Cardiac muscle cell (in vitro differentiated cells and primary cell): Measurements from ENCODE around the gene OCIAD1. TPM values are rescaled to one million over a fixed set of nuclear protein-coding genes. Genes with fewer than 3 reads are reported as not detected.
"Not testable (repeated sequence)": the region's sequence is repeated elsewhere in the genome, so short reads cannot be mapped to it uniquely, and the experiment has no call there.

ENCODE experiments used
- DNase-seq, 2 donors: peaks; one replicate each; pipeline versions ENCODE4 v3.0.0 to v3.0.0-alpha.2; 2010 to 2017; ENCODE audit warnings: low read depth in 1 of 2, low spot score in 1 of 2
- H3K27ac ChIP-seq: fragments of 200-600 bp; sonication (generic); 2 replicates; pipeline ENCODE4 v1.5.1; 2016
- H3K27me3 ChIP-seq: fragments of 200-600 bp; sonication (generic); 2 replicates; pipeline ENCODE4 v1.6.0; 2016; ENCODE audit warnings: control low read depth
- H3K36me3 ChIP-seq: fragments of 200-600 bp; sonication (generic); 2 replicates; pipeline ENCODE4 v1.5.1; 2016; ENCODE audit warnings: control low read depth
- H3K4me1 ChIP-seq: fragments of 200-600 bp; sonication (generic); 2 replicates; pipeline ENCODE4 v1.8.1; 2017; ENCODE audit warnings: low read depth, mild to moderate bottlenecking, mixed run types
- H3K4me3 ChIP-seq: fragments of 200-600 bp; sonication (generic); 2 replicates; pipeline ENCODE4 v1.5.1; 2016; ENCODE audit warnings: mild to moderate bottlenecking
- H3K9me3 ChIP-seq: fragments of 200-600 bp; sonication (generic); 2 replicates; pipeline ENCODE4 v1.5.1; 2017; ENCODE audit warnings: low read depth, mild to moderate bottlenecking, control low read depth
- polyA plus RNA-seq: library from polyadenylated mRNA; unstranded; fragments of >200 nt; fragmentation: Nextera tagmentation; extraction: Ambion mirVana; gene quantifications from 2 replicates; pipeline ENCODE4 v1.2.1, GENCODE V29; 2016
- total RNA-seq: library from RNA; depleted of rRNA; stranded (reverse); fragments of >200 nt; gene quantifications from 2 replicates; pipeline ENCODE4 v1.2.3, GENCODE V29; 2016
- TF ChIP-seq, protein P1 (sequence below): IDR thresholded peaks from 2 replicates; pipeline ENCODE4 v1.5.1; 2012; ENCODE audit warnings: low read depth, mild to moderate bottlenecking, low read length

The OCIAD1 gene
- total and polyA plus RNA-seq, 2 experiments from 2014 or later = 118 to 193 TPM

DNA sequence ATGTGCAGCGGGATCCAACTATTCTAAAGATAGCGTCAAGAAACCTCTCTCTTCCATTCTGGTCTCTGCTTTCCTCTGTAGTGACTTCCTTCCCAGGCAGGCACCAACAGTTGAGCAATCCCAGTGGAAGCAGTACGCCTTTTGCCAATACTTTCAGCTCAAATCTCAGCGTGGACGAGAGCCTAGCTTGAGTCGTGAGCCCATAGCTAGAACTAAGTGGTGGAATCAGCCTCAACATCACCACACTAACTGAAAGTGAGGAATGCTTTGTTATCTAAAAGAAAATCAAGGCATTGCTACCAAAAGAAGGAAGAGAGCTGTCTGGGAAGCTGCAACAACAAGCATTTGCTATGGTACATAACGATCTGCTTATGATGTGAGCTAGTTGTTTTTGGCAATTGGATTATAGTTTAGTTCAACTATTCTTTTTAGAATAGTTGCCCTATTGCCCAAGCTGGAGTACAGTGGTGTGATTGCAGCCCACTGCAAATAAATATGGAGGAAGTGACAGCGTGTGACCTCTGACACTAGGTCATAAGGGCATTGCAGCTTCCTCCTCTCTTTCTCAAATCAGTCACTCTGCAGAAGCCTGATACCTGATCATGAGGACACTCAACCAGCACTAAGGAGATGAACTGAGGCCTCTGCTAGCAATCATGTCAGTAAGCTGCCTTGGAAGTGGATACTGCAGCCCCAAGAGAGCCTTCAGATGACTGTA is 26.1 kb upstream of the OCIAD1 start:
- Histone ChIP-seq H3K9me3 (no peaks in the 10 kb centered on the region), H3K36me3 (no peaks in the 10 kb centered on the region), H3K27ac (no peak overlapping the region), H3K4me3 (no peak overlapping the region), H3K27me3 (no peaks in the 10 kb centered on the region), H3K4me1 (no peaks in the 10 kb centered on the region)
- TF ChIP-seq, protein P1, sequence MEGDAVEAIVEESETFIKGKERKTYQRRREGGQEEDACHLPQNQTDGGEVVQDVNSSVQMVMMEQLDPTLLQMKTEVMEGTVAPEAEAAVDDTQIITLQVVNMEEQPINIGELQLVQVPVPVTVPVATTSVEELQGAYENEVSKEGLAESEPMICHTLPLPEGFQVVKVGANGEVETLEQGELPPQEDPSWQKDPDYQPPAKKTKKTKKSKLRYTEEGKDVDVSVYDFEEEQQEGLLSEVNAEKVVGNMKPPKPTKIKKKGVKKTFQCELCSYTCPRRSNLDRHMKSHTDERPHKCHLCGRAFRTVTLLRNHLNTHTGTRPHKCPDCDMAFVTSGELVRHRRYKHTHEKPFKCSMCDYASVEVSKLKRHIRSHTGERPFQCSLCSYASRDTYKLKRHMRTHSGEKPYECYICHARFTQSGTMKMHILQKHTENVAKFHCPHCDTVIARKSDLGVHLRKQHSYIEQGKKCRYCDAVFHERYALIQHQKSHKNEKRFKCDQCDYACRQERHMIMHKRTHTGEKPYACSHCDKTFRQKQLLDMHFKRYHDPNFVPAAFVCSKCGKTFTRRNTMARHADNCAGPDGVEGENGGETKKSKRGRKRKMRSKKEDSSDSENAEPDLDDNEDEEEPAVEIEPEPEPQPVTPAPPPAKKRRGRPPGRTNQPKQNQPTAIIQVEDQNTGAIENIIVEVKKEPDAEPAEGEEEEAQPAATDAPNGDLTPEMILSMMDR = no peak
- peak in 1 of 2 donors; percentile 12 for DNase-seq

DNA sequence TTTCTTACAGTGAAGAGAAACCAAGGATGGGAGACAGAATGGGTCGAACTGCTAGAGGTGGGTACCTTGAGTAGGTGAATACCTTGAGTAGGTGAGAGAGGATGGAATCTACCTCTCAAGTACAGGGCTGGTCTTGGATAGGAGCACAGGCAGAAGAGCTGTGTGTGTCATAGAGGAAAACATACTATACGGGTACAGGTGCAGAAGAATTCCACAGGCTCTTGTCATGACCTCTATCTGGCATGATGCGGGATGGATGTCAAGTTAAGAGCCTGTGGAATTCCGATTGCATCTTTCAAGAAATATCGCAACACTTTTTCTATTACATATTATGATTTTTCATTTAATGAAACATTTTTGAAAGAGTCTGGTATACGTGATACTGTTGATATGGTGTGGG is 18.0 kb upstream of the OCIAD1 start:
- TF ChIP-seq, protein P1 = no peak
- H3K27me3 ChIP-seq = no peaks in the 10 kb centered on the region
- H3K36me3 ChIP-seq = no peaks in the 10 kb centered on the region
- H3K4me3 ChIP-seq = no peak overlapping the region
- no peak overlapping the region for H3K27ac ChIP-seq
- no peaks in the 10 kb centered on the region for H3K9me3 ChIP-seq
- H3K4me1 ChIP-seq = peaks cover 5% of the 10 kb centered on the region
- no peak for DNase-seq

DNA sequence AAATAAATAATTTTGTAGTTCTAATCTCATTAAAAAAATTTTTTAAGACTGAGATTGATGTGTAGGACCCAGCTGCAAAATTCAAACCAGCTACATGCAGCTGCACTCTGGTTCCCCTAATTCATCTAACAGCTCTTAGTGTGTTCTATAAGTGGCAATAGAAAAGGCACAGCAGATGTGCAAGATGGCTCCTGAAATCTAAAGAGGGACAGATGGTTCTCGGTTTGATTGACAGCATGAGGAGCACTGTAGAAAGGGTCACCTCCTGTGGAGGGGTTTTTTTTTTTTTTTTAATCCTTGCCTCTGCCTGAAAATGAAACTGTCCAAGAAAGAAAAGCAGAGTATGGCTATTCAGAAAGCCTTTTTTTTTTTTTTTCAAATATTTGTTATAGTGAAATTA is 16.9 kb upstream of the OCIAD1 start:
- H3K4me1 ChIP-seq = peaks cover 10% of the 10 kb centered on the region
- no peak overlapping the region for H3K4me3 ChIP-seq
- no peaks in the 10 kb centered on the region for H3K36me3 ChIP-seq
- H3K27ac ChIP-seq = no peak overlapping the region
- TF ChIP-seq, protein P1 = no peak
- no peaks in the 10 kb centered on the region for H3K27me3 ChIP-seq
- DNase-seq = no peak
- no peaks in the 10 kb centered on the region for H3K9me3 ChIP-seq

- no peaks in the 10 kb centered on the region for H3K27me3 ChIP-seq
- H3K27ac ChIP-seq = no peak overlapping the region
- TF ChIP-seq, protein P1 = no peak
- H3K4me3 ChIP-seq = no peak overlapping the region
- H3K4me1 ChIP-seq = peaks cover 10% of the 10 kb centered on the region
- no peak for DNase-seq
- H3K36me3 ChIP-seq = no peaks in the 10 kb centered on the region
- no peaks in the 10 kb centered on the region for H3K9me3 ChIP-seq
Measured at GRCh38 chr4:48815483-48815882, 15.4 kb upstream of the OCIAD1 start.

- not testable (repeated sequence) for H3K9me3 ChIP-seq, H3K27me3 ChIP-seq, H3K27ac ChIP-seq, DNase-seq, H3K36me3 ChIP-seq, H3K4me3 ChIP-seq
- H3K4me1 ChIP-seq = peaks cover 10% of the 10 kb centered on the region
Measured at GRCh38 chr4:48816297-48816696, 14.6 kb upstream of the OCIAD1 start.

- no peaks in the 10 kb centered on the region for H3K27me3 ChIP-seq
- no peaks in the 10 kb centered on the region for H3K9me3 ChIP-seq
- H3K4me3 ChIP-seq = no peak overlapping the region
- peaks cover 10% of the 10 kb centered on the region for H3K4me1 ChIP-seq
- no peak for DNase-seq
- TF ChIP-seq, protein P1 = no peak
- H3K27ac ChIP-seq = no peak overlapping the region
- no peaks in the 10 kb centered on the region for H3K36me3 ChIP-seq
Measured at GRCh38 chr4:48816971-48817370, 13.9 kb upstream of the OCIAD1 start.

DNA sequence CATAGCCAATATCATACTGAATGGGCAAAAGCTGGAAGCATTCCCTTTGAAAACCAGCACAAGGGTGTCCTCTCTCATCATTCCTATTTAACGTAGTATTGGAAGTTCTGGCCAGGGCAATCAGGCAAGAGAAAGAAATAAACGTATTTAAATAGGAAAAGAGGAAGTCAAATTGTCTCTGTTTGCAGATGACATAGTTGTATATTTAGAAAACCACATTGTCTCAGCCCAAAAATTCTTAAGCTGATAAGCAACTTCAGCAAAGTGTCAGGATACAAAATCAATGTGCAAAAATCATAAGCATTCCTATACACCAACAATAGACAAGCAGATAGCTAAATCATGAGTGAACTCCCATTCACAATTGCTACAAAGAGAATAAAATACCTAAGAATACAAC is 9.5 kb upstream of the OCIAD1 start:
- H3K27ac ChIP-seq, DNase-seq, H3K36me3 ChIP-seq, H3K9me3 ChIP-seq, H3K27me3 ChIP-seq, H3K4me3 ChIP-seq: not testable (repeated sequence)
- H3K4me1 ChIP-seq = peaks cover 10% of the 10 kb centered on the region
